Measurements from ENCODE around the gene WDR45B. TPM values are rescaled to one million over a fixed set of nuclear protein-coding genes. Genes with fewer than 3 reads are reported as not detected.

WDR45B gene
- total RNA-seq, 1 experiment from 2014 or later: 96.5 TPM

GRCh38 chr17:82571855-82572254 is 76.4 kb downstream of the WDR45B start (continued):
- TF ChIP-seq PRDM15 (CRISPR knock-in tag; IDR thresholded peaks at IDR 0.05) (no peak), ZNF425 (CRISPR knock-in tag; conservative IDR thresholded peaks at IDR 0.05) (no peak), ZNF121 (CRISPR knock-in tag; IDR thresholded peaks at IDR 0.05) (no peak), NFYB (CRISPR knock-in tag; conservative IDR thresholded peaks at IDR 0.05; ENCODE audit: low read depth) (no peak), CTCF (IDR thresholded peaks at IDR 0.05) (no peak), TCF7 (CRISPR knock-in tag; IDR thresholded peaks at IDR 0.05; ENCODE audit: low read depth) (no peak), ZSCAN18 (CRISPR knock-in tag; IDR thresholded peaks at IDR 0.05) (no peak), HMGXB4 (CRISPR knock-in tag; IDR thresholded peaks at IDR 0.05) (no peak)

- ChIA-PET POLR2A (no interaction called here), CTCF (interaction anchor here (0.5 kb wide), 1 partner anchor 115 kb away, joined by 3 read pairs; no protein-coding TSS in a partner anchor)
- ATAC-seq: no peak
- Mint-ChIP-seq H3K4me3 (no peak overlapping the region), H3K4me1 (peaks cover 17% of the 10 kb centered on the region), H3K27me3 (ENCODE audit: low read depth) (no peaks in the 10 kb centered on the region), H3K36me3 (peaks cover 52% of the 10 kb centered on the region), H3K27ac (no peak overlapping the region; the same call in 1 of the 2 replicates), H3K9me3 (no peaks in the 10 kb centered on the region)
- no peak for DNase-seq (ENCODE audit: low spot score)
- no peak for TF ChIP-seq ZNF317 (CRISPR knock-in tag; IDR thresholded peaks at IDR 0.05; ENCODE audit: borderline replicate concordance, low read depth)
- no peak for TF ChIP-seq PRRX2 (CRISPR knock-in tag; IDR thresholded peaks at IDR 0.05)
- TF ChIP-seq FOXP1 (CRISPR knock-in tag; IDR thresholded peaks at IDR 0.05; ENCODE audit: borderline replicate concordance): no peak
- TF ChIP-seq ZNF671 (CRISPR knock-in tag; IDR thresholded peaks at IDR 0.05): no peak
- no peak for TF ChIP-seq MYBL2 (CRISPR knock-in tag; IDR thresholded peaks at IDR 0.05)
- no peak for TF ChIP-seq SMAD3 (CRISPR knock-in tag; IDR thresholded peaks at IDR 0.05; ENCODE audit: borderline replicate concordance)
- TF ChIP-seq SMAD4 (CRISPR knock-in tag; IDR thresholded peaks at IDR 0.05): no peak
- no peak for TF ChIP-seq NFYB (CRISPR knock-in tag; conservative IDR thresholded peaks at IDR 0.05; ENCODE audit: low read depth)
- TF ChIP-seq FOXJ3 (CRISPR knock-in tag; IDR thresholded peaks at IDR 0.05; ENCODE audit: borderline replicate concordance): no peak
- no peak for TF ChIP-seq AFF4 (CRISPR knock-in tag; IDR thresholded peaks at IDR 0.05; ENCODE audit: borderline replicate concordance)
- TF ChIP-seq ZMAT4 (CRISPR knock-in tag; IDR thresholded peaks at IDR 0.05): no peak
- TF ChIP-seq TCF7 (CRISPR knock-in tag; IDR thresholded peaks at IDR 0.05; ENCODE audit: low read depth): no peak
- no peak for TF ChIP-seq RORB (CRISPR knock-in tag; IDR thresholded peaks at IDR 0.05)
- TF ChIP-seq HMGA2 (CRISPR knock-in tag; IDR thresholded peaks at IDR 0.05): no peak
- no peak for TF ChIP-seq TEAD4 (CRISPR knock-in tag; IDR thresholded peaks at IDR 0.05)
- no peak for TF ChIP-seq MAX (CRISPR knock-in tag; IDR thresholded peaks at IDR 0.05)
Observed at GRCh38 chr17:82570277-82570676, 78.0 kb downstream of the WDR45B start.
